GM18526 (cell line): Measurements from ENCODE around the gene ICAM1.

Experiments
- POLR2A ChIP-seq: IDR thresholded peaks from 3 replicates; pipeline ENCODE4 v1.6.1; 2011; ENCODE audit not compliant: insufficient read length; ENCODE audit errors: extremely low read depth

ICAM1 gene

DNA sequence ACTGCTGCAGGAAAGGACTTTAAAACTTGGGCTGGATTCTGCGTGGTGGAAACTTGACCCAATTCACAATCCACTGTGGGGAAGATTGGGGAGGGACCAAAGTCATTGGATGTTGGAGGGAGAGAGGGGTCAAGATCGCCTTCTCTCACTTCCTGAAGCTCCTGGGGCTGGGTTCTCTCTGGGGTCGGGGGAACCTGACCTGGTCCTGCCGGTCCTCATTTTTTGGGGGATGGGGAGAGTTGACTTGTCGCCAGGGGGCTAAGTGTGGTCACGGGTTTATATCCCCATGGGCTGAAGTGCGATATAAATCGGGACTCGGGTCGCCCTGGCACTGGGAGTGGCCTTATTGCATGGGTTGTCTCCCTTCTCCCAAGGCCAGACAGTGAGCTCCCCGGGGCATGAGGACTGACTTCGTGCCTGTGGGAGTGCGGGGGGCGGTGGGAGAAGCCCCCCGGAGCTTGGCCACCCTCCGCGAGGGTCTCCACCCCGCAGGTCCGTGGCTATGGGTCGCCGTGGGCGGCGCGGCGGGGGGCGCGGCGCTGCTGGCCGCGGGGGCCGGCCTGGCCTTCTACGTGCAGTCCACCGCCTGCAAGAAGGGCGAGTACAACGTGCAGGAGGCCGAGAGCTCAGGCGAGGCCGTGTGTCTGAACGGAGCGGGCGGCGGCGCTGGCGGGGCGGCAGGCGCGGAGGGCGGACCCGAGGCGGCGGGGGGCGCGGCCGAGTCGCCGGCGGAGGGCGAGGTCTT, 25.1 kb downstream of the ICAM1 start:
- no peak for TF ChIP-seq POLR2A

DNA sequence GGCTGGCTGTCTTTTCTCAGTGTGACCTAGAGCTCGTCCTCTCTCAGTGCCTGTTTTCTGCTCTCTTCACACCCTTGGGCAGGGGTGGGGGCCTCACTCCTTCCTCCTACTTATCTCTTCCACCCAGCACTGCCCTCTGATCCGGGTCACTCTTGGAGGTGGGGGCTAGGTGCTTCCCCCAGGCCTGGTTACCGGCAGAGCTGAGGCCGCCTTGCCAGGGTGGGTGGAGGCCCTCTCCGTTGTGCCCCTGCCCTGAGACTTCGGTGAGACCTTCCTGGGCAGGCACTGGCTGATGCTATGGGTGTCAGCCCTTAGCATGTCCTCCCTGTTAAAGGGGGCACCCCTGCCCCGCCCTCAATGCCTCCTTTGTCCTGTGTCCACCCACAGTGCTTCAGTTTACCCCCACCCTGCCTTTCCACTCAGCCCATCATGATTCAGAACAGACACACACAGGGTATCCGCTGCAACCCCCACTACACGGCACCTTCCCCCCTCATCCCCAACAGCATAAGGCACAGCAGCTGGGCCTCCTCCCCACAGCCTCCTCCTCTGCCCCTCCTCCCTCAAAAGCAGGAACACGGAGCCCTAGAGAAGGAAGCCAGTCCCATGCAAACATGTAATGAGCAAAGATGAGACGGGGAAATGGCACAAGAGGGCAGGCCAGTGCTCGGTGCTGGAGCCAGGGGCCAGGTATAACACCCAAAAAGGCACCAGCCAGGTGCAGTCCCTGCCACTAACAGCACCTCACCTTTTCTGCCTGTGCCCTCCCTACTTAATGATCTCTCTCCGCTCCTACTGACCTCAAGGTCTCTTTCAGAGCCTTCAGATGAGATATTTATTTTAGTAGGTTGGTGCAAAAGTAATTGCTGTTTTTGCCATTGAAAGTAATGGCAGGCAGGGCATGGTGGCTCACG, 28.9 kb downstream of the ICAM1 start:
- no peak for TF ChIP-seq POLR2A

DNA sequence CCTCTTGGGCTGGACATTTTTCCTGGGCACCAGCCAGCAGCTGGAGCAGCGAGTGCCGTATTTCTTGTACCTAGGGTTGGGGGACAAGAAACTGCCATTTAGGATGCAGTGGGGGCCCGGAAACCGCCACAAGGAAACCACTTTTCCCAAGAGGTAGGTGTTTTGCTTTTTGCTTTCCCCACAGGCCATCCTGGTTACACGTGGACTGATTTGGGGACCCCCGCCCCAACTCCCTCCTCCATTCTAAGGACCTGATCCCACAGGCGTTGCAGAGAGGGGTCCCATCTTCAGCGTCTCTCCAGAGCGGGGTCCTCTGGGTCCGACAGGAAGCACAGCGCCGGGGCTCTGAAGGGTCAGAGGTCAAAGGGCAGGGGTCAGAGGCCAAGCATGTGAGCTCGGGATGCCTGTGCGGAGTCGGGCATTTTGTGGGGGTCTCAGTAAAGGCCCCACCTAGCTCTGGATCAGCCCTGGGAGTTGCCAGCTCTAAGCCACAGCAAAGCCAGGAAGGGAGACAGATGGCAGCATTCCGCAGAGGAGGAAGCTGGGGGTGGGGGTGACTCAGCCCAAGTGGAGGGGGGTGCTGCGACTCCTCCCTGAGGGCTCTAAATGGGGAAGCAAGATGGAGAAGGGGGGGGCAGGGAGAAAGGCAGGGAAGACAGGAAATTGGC, 34.4 kb downstream of the ICAM1 start:
- TF ChIP-seq POLR2A = no peak

DNA sequence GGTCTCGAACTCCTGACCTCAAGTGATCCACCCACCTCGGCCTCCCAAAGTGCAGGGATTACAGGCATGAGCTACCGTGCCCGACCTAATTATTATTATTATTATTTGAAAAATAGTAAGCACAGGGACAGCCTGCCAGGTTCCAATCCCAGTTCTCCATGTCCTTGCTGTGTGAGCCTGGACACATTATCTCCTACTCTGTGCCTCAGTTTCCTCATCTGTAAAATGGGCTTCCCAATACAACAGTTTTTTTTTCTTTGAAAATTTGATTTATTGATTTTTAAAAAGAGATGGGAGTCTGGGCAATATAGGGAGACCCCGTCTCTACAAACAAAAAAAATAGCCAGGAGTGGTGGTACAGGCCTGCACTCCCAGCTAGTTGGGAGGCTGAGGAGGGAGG, 35.4 kb downstream of the ICAM1 start:
- no peak for TF ChIP-seq POLR2A

DNA sequence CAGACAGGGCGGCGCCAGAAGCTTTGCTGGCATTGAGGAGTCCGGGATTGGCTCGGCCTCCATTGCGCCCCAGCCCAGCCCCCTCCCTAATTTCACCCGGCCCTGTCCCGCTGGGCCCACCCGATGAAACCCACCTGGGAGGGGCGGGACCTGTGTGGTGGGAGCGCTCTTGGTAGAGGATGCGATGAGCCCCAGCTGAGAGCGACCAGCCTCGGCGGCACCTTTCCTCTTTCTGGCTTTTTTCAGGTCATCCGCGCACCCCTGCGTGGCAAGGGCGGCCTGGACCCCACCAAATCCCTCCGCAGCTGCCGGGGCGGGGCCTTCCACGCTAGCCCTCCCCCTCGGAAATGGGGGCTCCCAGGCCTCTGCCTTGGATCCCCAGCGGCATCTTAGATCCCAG, 38.5 kb downstream of the ICAM1 start, which contains the start of gene ZGLP1:
TSS of gene ZGLP1 (minus strand) at position 393 of the 400 bp plus-strand sequence.
- TF ChIP-seq POLR2A = no peak

DNA sequence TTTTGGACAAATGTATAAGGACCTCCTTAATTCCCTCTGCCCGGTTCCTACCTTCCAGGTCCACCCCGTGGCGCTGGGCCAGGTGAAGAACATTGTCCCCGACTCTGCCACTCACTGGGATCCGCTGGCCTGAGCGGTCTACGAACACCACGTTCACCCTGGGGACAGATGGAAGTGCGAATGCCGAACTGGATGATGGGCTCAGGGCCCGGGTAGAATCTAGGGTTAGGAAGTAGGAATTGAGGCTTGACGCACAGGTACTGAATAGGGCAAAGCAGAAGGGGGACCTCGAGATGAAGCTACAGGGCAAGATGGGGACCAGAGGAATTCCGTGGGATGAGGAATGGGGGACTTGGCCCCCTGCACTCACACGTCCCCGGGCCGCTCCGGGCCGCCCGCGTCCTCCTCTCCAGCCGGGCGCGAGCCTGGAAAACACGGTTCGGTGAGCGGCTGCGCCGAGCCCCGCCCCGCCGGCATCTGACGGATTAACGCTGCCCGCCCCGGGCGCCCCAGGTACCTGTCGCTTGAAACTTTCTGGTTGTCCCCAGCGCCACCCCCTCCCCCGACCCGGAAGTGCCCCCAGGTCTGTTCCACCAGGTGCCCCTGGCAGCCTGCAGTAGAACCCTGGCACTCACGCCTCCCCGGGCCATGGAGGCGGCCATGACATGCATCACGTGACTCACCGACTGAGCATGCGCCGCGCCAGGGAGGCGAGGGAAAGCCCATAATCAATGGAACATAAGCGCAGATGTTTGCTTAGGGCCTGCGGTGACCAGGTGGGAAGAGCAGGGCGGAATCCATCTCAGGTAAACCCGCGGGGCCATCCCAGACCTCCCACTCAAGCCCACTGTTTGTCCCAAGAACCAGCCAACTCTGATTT, 44.7 kb downstream of the ICAM1 start, which contains the start of gene FDX2:
TSS of gene FDX2 (minus strand) at position 681 of the 880 bp plus-strand sequence. CDS start at position 662, 19 bp downstream.
- peak; percentile 78 for TF ChIP-seq POLR2A

DNA sequence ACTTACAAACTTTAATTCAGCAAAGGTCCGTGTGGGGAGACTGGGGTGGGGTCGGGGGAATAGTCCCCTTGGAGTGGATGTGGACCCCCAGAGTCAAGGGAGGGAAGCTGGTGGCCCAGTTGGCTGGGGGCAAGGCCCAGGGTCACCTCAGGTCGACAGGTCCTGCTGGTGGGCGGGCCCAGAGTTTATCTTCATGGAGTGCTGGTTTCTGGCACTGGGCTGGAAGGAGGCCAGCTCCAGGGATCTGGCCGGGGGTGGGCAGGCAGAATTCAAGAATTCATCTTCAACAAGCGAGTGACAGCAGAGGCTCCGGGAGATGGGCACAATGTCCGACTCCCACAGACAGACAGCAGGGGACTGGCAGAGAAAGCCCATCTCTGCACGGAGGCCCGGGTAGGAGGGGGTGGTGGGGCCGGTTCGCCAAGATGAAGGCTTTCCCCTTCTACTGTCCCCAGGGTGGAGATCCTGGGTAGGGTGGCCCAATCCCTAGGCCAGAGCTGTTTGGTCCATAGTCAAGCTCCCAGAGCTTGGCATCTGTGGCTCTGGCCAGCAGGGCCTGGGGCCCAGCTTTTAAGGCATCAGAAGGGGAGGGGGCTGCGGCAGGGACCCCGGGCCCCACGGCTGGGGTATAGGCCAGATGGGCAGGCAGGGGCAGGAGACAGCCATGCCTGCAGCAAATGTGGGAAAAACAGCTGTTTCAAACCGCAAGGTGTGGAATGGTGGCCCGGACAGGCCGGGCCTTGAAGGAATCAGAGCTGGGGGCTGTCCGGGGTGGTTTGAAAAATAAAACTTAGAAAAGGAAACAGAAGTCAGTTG, 45.5 kb downstream of the ICAM1 start:
- TF ChIP-seq POLR2A = no peak

DNA sequence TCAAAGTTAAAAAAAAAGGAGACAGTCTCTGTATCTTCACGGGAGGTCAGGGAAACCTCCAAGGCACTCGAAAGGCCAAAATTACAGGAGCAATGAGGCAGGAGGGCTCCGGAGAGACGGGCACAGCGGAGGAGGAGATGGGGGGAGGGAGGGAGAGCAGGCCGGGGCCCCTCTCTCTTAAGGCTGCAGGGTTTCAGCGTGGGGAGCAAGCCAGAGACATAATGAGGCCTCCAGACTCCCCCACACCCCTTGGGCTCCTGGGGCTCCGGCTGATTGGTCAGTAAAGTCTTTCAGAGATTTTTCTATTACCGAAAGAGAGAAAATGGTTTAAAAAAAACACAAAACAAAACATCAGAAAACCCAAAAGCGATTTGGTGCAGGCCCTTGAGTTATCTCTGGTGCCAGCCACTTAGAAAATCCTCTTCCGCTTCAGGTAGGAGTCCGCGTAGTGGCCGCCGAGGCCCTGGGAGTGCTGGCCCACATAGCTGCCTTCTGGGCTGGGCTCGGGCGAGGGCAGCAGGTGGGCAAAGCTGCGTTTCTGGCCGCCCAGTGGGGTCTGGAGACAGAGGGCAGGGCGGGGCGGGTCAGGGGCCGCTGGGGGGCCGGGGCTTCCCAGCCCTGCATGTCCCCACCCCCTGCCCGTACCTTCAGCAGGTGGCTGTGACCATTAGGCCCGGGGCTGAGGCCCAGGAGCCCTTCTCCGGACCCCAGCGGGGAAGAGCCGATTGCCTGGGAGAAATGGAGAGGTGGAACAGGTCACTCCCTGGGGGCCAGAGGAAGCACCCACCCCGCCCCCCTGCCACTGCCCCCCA, 46.3 kb downstream of the ICAM1 start:
- no peak for TF ChIP-seq POLR2A

DNA sequence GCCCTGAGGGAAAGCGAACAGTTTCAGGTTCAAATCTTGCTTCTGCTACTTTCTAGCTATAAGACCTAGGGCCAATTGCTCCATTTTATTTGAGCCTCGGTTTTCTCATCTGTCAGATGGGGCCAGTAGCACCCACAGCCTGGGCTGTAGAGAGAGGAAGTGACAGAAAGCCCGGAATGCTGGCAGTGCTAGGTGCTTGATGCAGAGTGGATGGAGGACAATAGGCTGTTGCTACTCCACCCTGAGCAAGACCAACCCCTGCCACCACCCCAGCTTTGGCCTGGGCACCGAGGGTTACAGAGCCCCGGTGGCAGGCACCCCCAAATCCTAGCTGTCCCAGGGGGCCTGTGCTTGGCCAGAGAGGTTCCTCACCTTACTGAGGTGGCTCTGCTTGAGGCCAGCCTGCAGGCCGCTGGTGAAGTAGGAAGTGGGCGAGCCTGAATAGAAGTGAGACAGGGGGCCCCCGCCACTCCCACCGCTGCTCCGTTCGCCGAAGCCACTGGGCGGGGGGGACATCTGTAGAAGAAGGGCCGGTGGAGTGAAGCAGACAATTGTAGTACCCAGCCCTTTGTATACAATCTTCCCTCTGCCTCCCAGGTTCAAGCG, 47.0 kb downstream of the ICAM1 start:
- no peak for TF ChIP-seq POLR2A

DNA sequence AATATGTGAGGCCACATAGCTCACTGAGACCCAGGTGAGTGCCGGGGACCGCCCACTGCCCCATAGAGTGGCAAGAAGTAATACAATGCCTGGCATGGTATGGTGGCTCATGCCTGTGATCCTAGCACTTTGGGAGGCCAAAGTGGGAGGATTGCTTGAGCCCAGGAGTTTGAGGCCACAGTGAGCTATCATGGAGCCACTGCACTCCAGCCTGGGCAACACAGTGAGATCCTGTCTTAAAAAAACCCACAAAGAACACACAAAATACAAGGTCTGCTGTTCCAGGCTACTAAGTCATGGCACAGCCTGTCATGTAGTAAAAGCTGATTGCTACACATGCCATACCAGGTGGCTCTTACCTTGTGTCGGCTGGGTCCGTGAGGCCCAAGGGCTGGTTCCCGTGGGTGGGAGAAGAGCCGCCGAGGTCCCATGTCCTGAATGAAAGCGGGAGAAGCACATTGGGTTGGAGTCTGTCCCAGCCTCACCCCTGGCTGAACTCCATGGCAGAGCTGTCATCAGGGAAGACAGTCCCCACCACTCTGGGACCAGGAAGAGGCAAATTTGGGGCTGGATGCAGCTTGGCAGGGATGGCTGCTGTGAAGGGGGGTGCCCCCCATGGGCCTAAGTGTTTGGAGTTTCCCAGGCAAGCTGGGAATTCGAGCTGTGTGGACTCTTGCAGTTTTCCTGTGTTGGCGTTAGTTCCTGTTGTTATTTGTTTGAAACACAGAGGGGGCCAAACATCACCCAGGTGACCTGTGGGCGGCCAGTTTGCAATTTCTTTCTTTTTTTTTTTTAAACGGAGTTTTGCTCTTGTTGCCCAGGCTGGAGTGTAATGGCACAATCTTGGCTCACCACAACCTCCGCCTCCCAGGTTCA, 48.1 kb downstream of the ICAM1 start:
- no peak for TF ChIP-seq POLR2A

DNA sequence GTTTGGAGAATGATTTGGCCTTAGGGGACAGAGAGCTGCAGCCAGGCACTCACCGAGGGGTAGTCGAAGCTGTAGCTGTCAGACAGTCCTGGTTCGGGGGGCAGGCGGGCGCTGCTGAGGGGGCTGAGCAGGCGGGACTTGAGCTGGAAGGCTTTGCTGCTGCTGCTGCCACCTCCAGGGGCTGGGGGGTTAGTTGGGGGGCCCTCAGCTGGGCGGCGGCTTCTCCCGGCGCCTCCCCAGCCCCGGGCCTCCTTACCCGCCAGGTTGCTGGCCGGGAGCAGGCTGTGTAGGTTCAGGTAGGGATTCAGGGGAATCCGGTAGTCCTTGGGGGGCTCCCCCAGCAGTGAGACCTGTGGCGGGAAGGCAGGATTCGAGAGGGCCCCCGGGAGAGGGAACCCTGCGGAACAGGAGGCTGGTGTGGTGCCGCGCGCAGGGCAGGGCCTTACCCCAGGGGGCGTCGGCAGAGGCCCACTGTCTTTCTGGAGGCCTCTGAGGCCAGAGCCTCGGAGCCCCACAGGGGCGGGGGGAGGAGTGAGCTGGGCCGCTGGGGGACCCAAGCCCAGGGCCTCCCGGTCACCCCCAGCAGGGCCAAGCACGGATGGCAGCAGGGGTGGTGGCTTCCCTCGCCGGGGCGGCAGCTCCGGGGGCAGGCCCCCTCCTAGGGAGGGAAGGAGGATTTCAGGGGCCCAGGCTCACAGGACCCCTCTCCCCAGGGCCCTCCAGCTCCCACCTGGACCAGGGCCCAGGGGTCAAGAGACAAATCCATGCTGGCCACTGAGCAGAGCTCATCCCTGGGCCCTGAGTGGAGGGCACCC, 49.9 kb downstream of the ICAM1 start:
- no peak for TF ChIP-seq POLR2A
